ENCODE measurements around the gene CAND1. TPM values are rescaled to one million over a fixed set of nuclear protein-coding genes. Genes with fewer than 3 reads are reported as not detected.

The CAND1 gene
- total and polyA plus RNA-seq, 9 of the 15 experiments (the other 6 are each of a cell fraction or from before 2014, with no cell fraction given) = 24.0 to 167 (median 77.5) TPM

DNA sequence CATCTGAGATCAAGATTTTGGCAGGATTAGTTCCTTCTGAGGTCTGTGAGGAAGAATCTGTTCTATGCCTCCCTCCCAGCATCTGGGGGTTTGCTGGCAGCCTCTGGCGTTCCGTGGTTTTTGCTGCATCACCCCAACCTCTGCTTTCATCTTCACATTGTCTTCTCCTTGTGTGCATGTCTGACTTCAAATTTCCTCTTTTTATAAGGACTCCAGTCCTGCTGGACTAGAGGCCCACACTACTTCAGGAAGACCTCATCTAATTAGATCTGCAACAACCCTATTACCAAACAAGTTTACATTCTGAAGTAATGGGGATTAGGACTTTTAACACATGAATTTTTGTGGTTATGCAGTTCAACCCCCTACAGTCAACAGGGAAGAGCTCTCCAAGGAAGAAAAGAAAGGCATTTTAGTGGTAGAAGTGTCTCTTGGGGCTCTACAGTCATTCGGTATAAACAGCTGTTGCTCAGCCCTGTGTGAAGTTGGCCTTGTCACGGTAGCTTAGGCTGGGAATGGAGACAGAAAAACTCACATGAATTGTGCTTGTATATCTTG is 89.7 kb downstream of the CAND1 start:
- Histone ChIP-seq H3K9ac (ENCODE audit: insufficient read depth in 1 of 2, low read depth in 2 of 2, low read length in 2 of 2) (no peak overlapping the region), H3K9me3 (replicated peaks; ENCODE audit: control insufficient read depth, insufficient read depth, low read depth, low read length) (no peaks in the 10 kb centered on the region), H2AFZ (ENCODE audit: low read depth, low read length) (no peak overlapping the region), H3K4me2 (ENCODE audit: insufficient read depth, low read length) (no peak overlapping the region), H3K9me1 (ENCODE audit: control insufficient read depth, insufficient read depth, low read length) (no peaks in the 10 kb centered on the region), H3K27ac (ENCODE audit: extremely low read depth, low read depth, low read length) (no peak overlapping the region), H3K4me3 (no peak overlapping the region), H3K36me3 (ENCODE audit: control insufficient read depth, insufficient read depth, low read length) (no peaks in the 10 kb centered on the region), H3K79me2 (ENCODE audit: control insufficient read depth, insufficient read depth, low read length) (no peaks in the 10 kb centered on the region), H4K20me1 (replicated peaks; ENCODE audit: control insufficient read depth, insufficient read depth, low read length) (no peaks in the 10 kb centered on the region), H3K27me3 (ENCODE audit: control insufficient read depth in 2 of 2, insufficient read depth in 2 of 2, low read length in 2 of 2) (0 out of 5 replicates have a peak, but pooled peaks cover 0 to 2% of the 10 kb centered on the region in 2 experiments), H3K4me1 (replicated peaks in 1 of 2; ENCODE audit: control insufficient read depth in 2 of 2, insufficient read depth in 2 of 2, low read length in 2 of 2) (no peaks in the 10 kb centered on the region)
- FAIRE-seq = no peak
- intact Hi-C loops (cut with micrococcal nuclease) (loop anchor here (5.0 kb wide), 1 partner anchor 58 kb away; no protein-coding TSS in a partner anchor), in situ Hi-C loops (cut with MboI) (loop anchor here (5.0 kb wide), 1 partner anchor 583 kb away; no protein-coding TSS in a partner anchor)
- ChIA-PET CTCF (ENCODE audit: low intra/inter-chr PET ratio) (no interaction called here), POLR2A (no interaction called here)
- BruUV-seq (replicated peaks) = no TSS peak
- ATAC-seq = no peak
- no peak for TF ChIP-seq ZEB2 (IDR thresholded peaks at IDR 0.05)
- TF ChIP-seq ZNF707 (CRISPR knock-in tag; conservative IDR thresholded peaks at IDR 0.05) = no peak
- no peak for TF ChIP-seq SOX6 (IDR thresholded peaks at IDR 0.05)
- TF ChIP-seq TEAD1 (CRISPR knock-in tag; IDR thresholded peaks at IDR 0.05) = no peak
- TF ChIP-seq CHD1 (IDR thresholded peaks at IDR 0.05; ENCODE audit: low read length) = no peak
- TF ChIP-seq JUND (IDR thresholded peaks at IDR 0.05; ENCODE audit: borderline replicate concordance, low read depth, low read length) = no peak
- TF ChIP-seq JUND (tag; IDR thresholded peaks at IDR 0.05; ENCODE audit: borderline replicate concordance, low read depth, low read length) = no peak
- TF ChIP-seq ZNF584 (CRISPR knock-in tag; IDR thresholded peaks at IDR 0.05; ENCODE audit: low read depth) = no peak
- TF ChIP-seq, protein P1, sequence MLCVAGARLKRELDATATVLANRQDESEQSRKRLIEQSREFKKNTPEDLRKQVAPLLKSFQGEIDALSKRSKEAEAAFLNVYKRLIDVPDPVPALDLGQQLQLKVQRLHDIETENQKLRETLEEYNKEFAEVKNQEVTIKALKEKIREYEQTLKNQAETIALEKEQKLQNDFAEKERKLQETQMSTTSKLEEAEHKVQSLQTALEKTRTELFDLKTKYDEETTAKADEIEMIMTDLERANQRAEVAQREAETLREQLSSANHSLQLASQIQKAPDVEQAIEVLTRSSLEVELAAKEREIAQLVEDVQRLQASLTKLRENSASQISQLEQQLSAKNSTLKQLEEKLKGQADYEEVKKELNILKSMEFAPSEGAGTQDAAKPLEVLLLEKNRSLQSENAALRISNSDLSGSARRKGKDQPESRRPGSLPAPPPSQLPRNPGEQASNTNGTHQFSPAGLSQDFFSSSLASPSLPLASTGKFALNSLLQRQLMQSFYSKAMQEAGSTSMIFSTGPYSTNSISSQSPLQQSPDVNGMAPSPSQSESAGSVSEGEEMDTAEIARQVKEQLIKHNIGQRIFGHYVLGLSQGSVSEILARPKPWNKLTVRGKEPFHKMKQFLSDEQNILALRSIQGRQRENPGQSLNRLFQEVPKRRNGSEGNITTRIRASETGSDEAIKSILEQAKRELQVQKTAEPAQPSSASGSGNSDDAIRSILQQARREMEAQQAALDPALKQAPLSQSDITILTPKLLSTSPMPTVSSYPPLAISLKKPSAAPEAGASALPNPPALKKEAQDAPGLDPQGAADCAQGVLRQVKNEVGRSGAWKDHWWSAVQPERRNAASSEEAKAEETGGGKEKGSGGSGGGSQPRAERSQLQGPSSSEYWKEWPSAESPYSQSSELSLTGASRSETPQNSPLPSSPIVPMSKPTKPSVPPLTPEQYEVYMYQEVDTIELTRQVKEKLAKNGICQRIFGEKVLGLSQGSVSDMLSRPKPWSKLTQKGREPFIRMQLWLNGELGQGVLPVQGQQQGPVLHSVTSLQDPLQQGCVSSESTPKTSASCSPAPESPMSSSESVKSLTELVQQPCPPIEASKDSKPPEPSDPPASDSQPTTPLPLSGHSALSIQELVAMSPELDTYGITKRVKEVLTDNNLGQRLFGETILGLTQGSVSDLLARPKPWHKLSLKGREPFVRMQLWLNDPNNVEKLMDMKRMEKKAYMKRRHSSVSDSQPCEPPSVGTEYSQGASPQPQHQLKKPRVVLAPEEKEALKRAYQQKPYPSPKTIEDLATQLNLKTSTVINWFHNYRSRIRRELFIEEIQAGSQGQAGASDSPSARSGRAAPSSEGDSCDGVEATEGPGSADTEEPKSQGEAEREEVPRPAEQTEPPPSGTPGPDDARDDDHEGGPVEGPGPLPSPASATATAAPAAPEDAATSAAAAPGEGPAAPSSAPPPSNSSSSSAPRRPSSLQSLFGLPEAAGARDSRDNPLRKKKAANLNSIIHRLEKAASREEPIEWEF (CRISPR knock-in tag; IDR thresholded peaks at IDR 0.05) = no peak
- no peak for TF ChIP-seq POLR2A (conservative IDR thresholded peaks at IDR 0.05)
- TF ChIP-seq, protein P2, sequence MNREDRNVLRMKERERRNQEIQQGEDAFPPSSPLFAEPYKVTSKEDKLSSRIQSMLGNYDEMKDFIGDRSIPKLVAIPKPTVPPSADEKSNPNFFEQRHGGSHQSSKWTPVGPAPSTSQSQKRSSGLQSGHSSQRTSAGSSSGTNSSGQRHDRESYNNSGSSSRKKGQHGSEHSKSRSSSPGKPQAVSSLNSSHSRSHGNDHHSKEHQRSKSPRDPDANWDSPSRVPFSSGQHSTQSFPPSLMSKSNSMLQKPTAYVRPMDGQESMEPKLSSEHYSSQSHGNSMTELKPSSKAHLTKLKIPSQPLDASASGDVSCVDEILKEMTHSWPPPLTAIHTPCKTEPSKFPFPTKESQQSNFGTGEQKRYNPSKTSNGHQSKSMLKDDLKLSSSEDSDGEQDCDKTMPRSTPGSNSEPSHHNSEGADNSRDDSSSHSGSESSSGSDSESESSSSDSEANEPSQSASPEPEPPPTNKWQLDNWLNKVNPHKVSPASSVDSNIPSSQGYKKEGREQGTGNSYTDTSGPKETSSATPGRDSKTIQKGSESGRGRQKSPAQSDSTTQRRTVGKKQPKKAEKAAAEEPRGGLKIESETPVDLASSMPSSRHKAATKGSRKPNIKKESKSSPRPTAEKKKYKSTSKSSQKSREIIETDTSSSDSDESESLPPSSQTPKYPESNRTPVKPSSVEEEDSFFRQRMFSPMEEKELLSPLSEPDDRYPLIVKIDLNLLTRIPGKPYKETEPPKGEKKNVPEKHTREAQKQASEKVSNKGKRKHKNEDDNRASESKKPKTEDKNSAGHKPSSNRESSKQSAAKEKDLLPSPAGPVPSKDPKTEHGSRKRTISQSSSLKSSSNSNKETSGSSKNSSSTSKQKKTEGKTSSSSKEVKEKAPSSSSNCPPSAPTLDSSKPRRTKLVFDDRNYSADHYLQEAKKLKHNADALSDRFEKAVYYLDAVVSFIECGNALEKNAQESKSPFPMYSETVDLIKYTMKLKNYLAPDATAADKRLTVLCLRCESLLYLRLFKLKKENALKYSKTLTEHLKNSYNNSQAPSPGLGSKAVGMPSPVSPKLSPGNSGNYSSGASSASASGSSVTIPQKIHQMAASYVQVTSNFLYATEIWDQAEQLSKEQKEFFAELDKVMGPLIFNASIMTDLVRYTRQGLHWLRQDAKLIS (CRISPR knock-in tag; IDR thresholded peaks at IDR 0.05) = no peak
- no peak for TF ChIP-seq ZSCAN32 (CRISPR knock-in tag; IDR thresholded peaks at IDR 0.05)
- TF ChIP-seq TSC22D4 (tag; IDR thresholded peaks at IDR 0.05) = no peak
- TF ChIP-seq TARDBP (IDR thresholded peaks at IDR 0.05) = no peak
- no peak for DNase-seq (ENCODE audit: extremely low read depth in 1 of 4, low spot score in 3 of 4)
- WGBS (ENCODE audit: insufficient coverage, low coverage, missing lambda C conversion rate) = 0% methylated on average over 4 of the region's 4 CpGs

Data from K562 (cell line).